ENCODE results near the gene FAM131C.

DNA sequence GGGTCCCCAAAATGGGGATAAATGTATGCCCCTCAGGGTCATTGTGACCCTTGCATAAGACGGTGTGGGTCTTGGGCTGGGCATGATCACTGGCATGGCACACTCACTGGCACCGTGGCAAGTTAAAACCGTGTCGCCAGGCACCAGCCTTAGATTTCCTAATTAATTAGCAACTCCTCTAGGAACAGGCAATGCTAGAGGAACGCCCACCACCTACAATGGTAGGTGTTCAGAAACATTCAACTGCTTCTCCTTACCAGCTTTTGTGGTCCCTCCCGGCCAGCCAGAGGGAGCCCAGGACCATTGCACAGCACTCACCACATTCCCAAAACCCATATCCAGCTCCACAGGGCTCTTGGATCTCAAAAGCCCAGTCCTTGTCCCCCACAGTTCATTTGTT lies 46.1 kb upstream of the FAM131C start:
- TF ChIP-seq, protein P1, sequence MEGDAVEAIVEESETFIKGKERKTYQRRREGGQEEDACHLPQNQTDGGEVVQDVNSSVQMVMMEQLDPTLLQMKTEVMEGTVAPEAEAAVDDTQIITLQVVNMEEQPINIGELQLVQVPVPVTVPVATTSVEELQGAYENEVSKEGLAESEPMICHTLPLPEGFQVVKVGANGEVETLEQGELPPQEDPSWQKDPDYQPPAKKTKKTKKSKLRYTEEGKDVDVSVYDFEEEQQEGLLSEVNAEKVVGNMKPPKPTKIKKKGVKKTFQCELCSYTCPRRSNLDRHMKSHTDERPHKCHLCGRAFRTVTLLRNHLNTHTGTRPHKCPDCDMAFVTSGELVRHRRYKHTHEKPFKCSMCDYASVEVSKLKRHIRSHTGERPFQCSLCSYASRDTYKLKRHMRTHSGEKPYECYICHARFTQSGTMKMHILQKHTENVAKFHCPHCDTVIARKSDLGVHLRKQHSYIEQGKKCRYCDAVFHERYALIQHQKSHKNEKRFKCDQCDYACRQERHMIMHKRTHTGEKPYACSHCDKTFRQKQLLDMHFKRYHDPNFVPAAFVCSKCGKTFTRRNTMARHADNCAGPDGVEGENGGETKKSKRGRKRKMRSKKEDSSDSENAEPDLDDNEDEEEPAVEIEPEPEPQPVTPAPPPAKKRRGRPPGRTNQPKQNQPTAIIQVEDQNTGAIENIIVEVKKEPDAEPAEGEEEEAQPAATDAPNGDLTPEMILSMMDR (IDR thresholded peaks at IDR 0.05; ENCODE audit: low read depth, low read length), result no peak
- no peak for TF ChIP-seq MYC (IDR thresholded peaks at IDR 0.05; ENCODE audit: low read depth, low read length)

Measured in NB4 (cell line).